AG08396 (cell line): Measurements from ENCODE around the gene SLC25A42.

Experiments used
- DNase-seq: peaks from one replicate; pipeline ENCODE4 v3.0.0; 2012; ENCODE audit warnings: low spot score, mixed read lengths

Gene SLC25A42

DNA sequence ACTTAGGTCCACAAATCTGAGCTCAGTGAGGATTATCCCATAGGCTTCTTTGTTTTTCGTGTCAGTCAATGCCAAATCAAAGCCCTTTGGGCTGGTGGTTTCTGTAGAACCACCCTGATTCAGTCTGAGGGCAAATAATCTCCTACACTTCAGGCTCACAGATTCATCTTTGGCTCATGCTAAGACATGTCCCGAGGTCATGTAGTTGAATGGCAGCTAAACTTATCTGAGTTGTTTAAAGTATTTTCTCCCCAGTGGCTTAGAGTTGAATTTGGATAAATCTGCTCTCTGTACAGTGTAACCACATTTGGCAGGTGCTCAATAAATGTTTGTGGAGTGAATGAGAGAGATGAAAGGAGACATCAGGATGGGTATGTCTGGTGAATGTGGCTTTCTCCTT lies 13.1 kb upstream of the SLC25A42 start:
- no peak for DNase-seq

DNA sequence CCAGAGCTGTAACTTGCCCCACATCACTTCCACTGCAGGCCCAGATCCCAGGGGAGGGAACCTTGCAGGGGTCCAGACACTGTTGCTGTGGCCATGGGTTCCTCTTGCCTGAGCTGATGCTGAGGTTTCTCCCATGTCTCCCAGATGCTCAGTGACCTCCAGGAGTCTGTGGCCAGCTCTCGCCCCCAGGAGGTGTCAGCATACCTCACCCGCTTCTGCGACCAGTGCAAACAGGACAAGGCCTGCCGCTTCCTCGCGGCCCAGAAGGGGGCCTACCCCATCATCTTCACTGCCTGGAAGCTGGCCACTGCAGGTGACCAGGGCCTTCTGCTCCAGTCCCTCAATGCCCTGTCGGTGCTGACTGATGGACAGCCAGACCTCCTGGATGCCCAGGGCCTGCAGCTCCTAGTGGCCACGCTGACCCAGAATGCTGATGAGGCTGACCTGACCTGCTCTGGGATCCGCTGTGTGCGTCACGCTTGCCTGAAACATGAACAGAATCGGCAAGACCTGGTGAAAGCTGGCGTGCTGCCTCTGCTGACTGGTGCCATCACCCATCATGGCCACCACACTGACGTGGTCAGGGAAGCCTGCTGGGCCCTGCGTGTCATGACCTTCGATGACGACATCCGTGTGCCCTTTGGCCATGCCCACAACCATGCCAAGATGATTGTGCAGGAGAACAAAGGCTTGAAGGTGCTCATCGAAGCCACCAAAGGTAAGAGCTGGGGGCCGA lies 12.1 kb upstream of the SLC25A42 start:
- no peak for DNase-seq

DNA sequence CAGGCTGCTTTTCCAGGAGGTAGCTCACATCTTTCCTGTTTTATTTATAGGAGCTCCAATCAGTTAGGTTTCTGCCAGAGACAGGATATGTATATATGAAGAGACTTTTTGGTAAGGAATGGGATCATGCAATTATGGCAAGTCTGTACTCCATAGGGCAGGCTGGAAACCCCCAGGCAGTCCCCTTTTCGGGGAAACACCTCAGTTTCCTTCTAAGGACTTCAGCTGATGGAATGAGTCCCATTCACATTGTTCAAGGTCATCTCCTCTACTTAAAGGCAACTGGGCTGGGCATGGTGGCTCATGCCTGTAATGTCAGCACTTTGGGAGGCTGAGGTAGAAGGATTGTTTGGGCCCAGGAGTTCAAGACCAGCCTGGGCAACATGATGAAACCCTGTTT lies 10.9 kb upstream of the SLC25A42 start:
- no peak for DNase-seq

DNA sequence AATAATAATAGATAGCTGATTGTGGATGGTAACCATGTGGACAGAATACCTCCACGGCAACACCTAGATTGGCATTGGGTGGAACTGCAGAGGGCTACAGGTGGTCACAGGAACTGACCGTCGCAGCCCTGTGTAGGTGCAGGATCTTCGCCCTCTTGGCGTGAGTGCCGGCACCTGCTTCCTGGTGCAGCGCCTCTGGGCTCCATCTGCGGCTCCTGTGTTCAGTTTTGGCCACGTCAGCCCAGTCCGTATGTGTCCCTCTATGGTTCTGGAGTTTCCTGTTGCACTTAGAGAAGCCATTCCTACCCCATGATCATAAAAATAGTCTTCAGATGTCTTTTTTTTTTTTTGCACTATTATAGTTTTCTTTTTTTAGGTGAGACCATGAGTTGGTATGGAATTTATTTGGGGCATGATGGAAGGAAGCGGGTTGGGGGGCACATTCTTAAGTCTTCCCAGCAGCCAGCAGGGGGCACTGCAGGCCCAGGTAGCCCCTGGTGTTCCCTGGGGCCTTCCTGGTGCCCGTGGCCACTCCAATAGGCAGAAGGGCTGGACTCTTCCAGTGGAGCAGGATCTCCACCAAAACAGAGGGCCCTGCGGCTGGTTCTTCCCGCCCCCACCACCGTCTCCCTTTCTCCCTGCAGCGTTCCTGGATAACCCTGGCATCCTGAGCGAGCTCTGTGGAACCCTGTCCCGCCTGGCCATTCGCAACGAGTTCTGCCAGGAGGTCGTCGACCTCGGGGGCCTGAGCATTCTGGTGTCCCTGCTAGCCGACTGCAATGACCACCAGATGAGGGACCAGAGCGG lies 10.1 kb upstream of the SLC25A42 start:
- peak; percentile 71 for DNase-seq

DNA sequence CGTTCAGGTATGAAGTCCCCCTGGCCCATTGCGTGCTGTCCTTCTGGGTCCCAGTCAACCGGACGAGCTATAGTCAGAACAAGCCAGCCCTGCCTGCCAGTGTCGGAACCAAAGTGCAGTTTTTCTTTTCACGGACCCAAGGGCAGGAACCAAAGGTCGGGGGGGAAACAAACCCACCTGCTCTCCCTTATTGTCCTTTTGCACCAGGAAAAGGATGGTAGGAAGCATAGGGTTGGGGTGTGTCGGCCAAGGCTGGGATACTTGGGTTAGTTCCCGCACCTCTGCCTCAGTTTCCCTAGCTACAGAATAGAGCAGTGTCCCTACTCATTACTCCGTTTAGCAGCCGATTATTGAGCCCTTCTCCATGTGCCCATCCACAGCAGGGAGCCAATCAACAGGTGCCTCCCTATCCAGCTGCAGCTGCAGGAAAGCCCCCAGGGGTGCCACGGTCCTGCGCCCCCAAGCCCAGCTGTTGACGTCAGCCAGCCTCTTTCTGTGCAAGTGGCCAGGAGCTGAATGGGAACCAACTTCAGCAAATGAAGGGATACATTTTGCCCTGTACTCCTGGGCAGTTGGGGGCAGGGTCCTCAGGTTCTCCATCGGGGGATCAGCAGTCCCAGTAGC lies 9.4 kb upstream of the SLC25A42 start:
- DNase-seq = no peak

DNA sequence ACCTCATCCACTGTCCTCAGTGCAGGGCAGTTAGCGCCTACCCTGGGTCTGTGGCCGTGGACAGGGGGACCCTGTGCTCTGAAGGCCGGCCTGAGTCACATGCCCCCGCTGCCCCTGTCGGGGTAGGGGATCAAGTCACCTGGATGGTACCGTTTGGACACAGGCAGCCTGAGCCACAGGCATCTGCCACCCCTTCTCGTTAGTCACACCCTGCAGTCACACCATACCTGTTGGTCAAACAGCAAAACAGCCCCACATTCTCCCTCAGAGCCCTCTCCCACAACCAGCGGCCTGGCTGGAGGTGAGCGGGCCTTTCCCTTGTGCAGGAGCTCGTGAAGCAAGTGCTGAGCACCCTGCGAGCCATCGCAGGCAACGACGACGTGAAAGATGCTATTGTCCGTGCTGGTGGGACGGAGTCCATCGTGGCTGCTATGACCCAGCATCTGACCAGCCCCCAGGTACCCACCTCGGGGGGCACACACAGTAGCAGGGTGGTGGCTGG lies 8.8 kb upstream of the SLC25A42 start:
- DNase-seq = no peak

DNA sequence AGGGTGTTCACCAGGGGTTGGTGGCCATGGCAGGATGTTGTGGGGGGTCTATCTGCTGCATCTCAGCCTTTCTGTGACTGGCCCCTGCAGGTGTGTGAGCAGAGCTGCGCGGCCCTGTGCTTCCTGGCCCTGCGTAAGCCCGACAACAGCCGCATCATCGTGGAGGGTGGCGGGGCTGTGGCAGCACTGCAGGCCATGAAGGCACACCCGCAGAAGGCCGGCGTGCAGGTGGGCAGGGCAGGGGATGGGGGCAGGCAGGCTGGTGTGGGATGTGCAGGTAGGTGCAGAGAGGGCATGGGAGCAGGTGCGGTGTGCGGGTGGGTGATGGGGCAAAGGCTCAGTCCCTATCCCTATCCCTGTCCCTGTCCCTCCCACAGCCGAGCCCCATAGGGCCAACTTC lies 8.1 kb upstream of the SLC25A42 start:
- DNase-seq = no peak

DNA sequence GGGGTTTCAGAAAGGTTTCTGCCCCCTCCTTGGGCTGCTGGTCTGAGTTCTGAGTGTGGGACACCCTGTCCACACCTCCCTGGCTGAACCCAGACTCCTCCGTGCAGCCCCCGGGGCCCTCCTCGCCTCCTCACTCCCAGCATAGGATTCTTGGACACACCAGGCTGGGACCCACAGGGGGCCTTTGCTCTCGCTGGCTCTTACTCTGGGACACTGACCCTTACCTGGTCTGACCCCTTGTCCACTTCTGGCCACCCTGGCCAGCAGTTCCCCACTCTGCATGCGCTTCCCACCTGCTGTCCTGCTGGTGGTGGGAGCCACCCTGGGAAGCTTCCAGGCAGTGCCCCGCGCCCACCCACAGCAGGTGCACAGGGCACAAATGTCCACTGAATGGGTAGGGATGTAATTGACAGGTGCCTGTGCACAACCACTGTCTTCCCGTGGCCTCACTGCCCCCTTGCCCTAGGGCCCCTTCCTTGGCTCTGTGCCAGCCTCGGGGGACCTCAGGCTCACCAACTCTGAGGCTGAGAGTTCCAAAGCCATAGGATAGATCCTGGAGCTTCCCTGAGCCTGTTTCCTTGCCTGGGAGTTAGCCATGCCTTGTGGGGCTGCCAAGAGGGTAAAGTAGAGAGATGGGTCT lies 7.0 kb upstream of the SLC25A42 start:
- no peak for DNase-seq

DNA sequence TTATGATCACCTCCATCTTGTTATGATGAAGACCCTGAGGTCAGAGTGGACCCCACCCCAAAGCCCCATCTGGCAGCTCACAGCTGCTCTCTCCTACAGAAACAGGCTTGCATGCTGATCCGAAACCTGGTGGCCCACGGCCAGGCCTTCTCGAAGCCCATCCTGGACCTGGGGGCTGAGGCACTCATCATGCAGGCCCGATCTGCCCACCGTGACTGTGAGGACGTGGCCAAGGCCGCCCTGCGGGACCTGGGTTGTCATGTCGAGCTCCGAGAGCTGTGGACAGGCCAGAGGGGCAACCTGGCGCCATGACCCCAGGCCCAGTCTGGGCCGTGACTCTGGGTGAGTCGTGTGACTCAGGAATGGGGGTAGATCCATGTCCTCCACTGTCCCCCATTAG lies 6.5 kb upstream of the SLC25A42 start:
- DNase-seq = no peak

DNA sequence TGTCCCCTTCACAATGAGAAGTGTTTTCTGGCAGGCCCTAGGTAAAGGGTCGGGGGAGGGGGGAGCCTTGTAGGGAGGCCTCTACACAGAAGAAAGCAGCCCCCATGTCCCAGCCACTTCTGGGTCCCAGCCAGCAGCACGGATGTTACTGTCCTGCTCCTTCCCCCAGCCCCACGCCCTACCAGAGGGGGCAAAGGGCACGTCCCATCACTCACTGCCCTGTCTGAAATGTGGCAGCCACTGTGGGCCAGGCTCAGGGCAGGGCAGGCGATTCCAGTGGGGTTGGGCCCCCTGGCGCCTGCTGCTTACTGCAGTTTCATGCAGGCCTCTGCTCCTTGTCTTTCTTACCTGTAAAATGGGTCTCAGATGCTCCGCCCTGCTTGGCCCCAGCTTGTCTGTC lies 6.1 kb upstream of the SLC25A42 start:
- DNase-seq = no peak

DNA sequence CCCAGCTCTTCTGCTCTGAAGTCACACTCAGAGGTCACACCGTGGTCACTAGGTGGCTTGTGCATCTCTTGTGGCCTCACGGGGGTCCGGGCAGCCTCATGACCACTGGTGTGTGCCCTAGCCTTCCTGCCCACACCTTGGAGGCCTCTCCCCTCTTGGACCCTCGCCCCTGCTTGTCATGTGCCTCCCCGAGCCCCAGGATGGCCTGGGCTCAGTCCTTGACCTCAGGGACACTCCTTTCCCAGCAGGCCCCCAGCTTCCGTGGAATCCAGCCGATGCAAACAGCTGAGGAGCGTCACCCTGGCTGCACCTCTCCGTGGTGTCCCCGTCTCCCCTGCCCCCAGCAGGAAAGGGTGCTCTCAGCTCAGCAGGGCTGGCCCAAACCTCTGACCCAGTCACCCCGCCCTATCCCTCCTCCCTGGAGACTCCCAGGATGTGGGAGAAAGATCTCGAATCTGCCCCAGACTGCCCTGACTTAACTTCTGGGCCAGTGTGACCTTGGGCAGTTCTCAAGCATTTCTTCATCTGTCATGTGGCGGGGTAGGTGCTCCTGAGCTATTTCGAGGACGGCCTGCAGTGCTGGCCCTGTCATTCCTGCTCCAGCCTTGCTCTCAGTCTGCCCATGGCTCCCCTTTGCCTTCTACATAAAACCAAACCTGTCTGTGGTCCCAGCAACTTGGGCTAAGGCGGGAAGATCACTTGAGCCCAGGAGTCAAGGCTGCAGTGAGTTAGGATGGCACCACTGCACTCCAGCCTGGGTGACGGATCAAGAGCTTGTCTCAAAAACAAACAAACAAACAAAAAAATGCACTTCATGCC lies 4.6 kb upstream of the SLC25A42 start:
- DNase-seq = no peak

DNA sequence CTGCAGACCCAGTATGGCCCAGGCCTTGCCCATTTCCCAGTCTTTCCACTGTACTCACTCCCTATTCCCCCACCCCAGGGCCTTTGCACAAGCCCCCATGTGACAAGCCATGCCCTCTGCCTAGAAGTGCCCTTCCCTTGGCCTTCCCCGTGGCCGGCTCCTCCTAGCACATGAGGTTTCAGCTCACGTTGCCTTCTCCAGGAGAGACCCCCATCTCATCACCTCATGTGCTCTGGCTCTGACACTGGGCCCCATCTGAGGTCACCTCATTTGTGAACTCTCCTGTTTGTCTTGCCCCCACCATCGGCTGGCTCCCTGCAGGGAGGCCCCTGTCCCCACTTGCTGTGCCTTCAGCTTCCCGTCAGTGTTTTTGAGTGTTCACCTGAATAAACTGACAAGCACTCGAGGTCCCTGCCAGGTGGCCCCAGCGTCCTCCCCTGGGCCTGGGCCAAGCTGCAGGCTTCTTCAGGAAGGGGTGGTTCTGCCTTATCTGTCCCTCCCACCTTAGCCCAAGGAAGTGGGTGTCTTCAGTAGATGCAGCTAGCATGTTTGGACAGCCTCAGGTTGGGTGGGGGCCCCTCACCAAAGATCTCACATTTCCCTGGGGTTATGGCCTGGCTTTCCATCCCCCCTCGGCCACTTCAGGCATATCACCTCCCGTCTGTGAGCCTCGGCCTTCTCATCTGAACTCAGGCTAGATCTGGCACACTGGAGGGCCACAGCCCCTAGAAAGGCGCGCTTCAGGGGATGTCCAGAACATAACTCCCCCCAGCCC lies 3.8 kb upstream of the SLC25A42 start:
- no peak for DNase-seq

DNA sequence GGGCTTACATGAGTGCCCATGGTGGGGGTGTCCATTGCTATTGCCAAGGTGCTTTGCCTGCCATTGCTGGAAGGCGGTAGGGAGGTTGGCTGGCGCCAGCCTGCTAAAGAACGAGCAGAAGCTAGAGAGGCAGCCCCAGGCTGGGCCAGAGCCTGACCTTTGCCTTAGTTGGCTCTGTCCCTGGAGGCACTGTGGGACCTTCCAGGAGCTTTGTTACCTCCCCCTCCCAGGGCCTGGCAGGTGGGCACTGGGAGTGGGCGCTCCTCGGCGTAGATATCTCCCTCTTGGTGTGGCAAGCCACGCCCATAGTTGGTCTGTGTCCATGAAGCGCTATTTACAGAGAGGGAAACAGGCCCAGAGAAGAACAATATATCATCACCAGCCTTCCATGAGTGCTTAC lies 2.3 kb upstream of the SLC25A42 start:
- no peak for DNase-seq

DNA sequence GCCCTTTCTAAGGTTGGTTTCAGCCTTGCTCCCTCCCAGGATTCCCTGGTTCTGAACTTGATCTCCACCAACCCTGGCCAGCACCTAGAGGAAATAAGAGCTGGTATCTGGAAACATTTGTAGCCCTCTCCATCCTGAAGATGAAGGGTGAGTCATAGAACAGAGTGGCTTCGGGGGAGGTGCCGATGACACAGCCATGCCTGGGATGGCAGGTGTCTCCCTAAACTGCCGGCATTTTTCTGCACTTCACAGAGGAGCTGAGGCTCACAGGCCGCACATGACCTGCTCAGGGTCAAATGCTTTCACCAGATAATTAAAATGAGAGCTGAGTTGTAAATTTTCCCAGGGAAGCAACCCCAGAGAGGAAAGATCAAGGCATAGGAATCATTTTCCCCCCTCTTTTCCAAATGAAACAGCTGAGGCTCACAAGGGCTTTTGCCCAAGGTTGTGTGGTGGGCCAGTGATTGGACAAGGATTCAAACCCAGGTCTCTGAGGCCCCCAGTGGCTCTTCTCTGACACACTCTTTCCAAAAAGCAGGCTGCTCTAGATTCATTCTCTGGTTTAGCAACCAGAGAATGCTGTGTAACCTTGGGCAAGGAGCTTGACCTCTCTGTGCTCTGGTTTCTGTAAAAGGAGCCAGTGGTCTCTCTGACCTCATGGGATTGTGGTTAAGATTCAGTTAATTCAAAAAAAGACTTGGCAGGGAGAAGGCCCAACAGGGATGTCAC lies 1.2 kb upstream of the SLC25A42 start:
- peak; percentile 54 for DNase-seq

DNA sequence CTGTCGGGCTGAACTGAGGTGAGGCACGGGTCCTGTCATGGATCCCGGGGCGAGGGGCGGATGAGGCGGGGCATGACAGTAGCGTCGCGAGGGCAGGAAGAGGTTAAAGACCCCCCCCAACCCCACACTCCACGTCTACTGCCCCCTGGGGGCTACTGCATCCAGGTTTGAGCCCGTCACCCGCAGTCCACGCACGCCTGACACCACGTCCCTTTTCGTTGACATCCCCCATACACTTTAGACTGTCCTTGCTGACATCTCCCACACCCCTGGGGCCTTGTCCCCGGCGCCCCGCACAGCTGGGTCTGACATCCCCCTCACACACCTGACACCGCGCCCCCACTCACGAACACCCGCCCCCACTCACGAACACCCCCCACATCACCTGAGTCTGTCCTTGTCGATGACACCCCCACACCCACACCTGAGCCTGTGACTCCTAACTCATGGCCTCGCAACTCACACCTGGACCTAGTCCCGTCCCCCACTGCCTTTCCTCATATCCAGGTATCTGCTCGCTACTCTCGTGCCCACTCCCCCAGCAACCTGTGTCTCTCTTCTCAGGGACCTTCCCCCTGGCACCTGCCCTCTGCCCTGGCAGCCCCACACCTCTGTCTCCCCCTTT lies 416 bp downstream of the SLC25A42 start:
- no peak for DNase-seq

DNA sequence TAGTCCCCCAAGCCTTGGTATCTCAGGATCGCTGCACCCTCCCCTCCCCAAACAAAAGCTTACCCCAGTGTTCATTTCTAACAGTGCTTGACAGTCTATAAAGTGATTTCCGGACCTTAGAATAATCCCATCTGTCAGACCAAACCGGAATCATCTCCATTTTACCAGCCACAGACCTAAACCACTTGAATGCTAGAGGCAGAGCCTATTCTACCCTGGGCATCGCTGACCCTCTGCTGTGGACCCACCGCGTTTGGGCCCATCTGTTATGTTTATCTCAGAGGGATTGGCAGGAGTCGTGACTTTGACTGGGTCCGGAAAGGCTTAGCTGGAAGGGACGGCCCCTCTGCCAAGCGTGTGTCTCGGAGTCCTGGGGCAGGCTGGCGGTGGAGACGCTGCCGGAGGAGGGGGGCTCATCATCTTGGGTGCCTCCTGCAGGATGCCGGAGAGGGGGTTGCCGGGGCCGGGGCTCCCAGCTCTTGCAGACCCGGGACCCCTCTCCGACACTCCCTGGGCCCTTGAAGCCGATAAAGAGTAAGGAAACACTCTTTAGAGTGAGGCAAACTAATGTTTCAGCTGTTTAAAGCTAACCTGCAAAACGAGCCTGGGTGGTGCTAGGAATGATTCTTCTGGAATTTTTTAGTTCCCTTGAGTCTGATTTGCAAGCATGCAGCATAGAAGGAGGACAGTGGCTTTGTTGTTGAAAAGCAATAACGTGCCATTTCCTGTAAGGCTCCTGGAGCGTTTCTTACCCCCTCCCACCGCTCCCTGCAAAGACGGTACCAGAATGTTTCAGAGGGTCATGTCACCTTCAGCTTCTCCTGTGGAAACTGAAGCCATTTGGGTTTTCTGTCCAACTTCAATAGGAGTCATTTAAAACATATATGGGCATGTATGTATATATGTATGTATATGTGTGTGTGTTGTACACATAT lies 1.3 kb downstream of the SLC25A42 start:
- DNase-seq = peak; percentile 36

DNA sequence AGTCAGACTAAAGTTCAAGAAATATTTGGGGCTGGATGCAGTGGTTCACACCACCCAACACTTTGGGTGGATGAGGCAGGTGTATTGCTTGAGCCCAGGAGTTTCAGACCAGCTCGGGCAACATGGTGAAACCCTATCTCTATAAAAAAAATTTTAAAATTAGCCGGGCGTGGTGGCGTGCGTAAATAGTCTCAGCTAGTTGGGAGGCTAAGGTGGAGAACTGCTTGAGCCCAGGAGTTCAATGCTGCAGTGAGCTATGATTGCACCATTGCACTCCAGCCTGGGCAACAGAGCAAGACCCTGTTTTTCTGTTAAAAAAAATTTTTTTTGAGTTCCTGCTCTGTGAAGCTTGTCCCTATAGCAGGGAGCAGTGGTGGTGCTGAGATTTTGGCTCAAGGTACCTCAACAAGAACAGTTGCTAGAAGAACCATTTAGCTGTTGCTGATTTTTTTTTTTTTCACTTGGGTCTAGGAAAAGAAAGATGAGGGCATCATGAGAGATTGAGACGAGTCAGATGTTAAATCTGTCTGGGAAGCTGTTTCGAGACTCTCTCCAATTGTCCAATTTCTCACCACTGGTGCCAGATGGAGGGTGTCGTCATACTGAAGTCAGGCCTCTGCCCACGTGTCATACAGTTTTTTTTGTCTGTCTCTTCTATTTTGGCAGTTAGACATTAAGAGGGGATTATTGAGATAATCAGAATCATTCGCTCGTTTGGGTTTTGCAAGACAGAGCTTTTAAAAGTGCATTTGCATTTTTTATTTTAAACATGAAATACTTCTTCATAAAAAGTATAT lies 3.7 kb downstream of the SLC25A42 start:
- DNase-seq = no peak
